SW480 (cell line): ENCODE data around the gene MYCBP.
"Not testable (repeated sequence)": the region's sequence is repeated elsewhere in the genome, so short reads cannot be mapped to it uniquely, and the experiment has no call there.

ENCODE experiments used
- DNase-seq: peaks from one replicate; pipeline ENCODE4 v3.0.0-alpha.2; 2016; ENCODE audit warnings: low spot score

The MYCBP gene

GRCh38 chr1:38873027-38873969, at the start of gene MYCBP:
Gene MYCBP (minus strand): TSS chr1:38873348. CDS start chr1:38873305, 43 bp downstream.
- peak; percentile 94 for DNase-seq

- no peak for DNase-seq
These were observed 46.0 kb upstream of the MYCBP start for GRCh38 chr1:38919130-38919529.

- no peak for DNase-seq
These were observed 45.4 kb upstream of the MYCBP start for GRCh38 chr1:38918568-38918967.

- DNase-seq: no peak
These were observed 44.6 kb upstream of the MYCBP start for GRCh38 chr1:38917772-38918171.

- DNase-seq: no peak
These were observed 44.2 kb upstream of the MYCBP start for GRCh38 chr1:38917337-38917736.

- no peak for DNase-seq
These were observed 42.3 kb upstream of the MYCBP start for GRCh38 chr1:38915352-38915948.

GRCh38 chr1:38914908-38915307, 41.8 kb upstream of the MYCBP start:
- DNase-seq: not testable (repeated sequence)

GRCh38 chr1:38908821-38909220, 35.7 kb upstream of the MYCBP start:
- DNase-seq: no peak

- no peak for DNase-seq
These were observed 32.8 kb upstream of the MYCBP start for GRCh38 chr1:38905985-38906384.

- DNase-seq: no peak
These were observed 26.4 kb upstream of the MYCBP start for GRCh38 chr1:38899560-38899959.

- DNase-seq: no peak
These were observed 25.6 kb upstream of the MYCBP start for GRCh38 chr1:38898653-38899230.

GRCh38 chr1:38896169-38896568, 23.0 kb upstream of the MYCBP start:
- DNase-seq: no peak

- no peak for DNase-seq
These were observed 19.8 kb upstream of the MYCBP start for GRCh38 chr1:38892976-38893375.

GRCh38 chr1:38891753-38892152, 18.6 kb upstream of the MYCBP start:
- peak; percentile 13 for DNase-seq

- DNase-seq: no peak
These were observed 16.4 kb upstream of the MYCBP start for GRCh38 chr1:38889589-38889988.

GRCh38 chr1:38888423-38889333, 15.5 kb upstream of the MYCBP start:
- DNase-seq: no peak

GRCh38 chr1:38885092-38885491, 11.9 kb upstream of the MYCBP start:
- no peak for DNase-seq

- no peak for DNase-seq
These were observed 8.3 kb upstream of the MYCBP start, which contains the start of gene GJA9 for GRCh38 chr1:38881487-38881886. Gene GJA9 (minus strand): TSS chr1:38881587. CDS start chr1:38876098, 5,489 bp downstream.

GRCh38 chr1:38875811-38876210, 2.7 kb upstream of the MYCBP start:
- DNase-seq: no peak

- DNase-seq: no peak
These were observed 634 bp downstream of the MYCBP start for GRCh38 chr1:38872401-38873026.

GRCh38 chr1:38870996-38871395, 2.2 kb downstream of the MYCBP start:
- no peak for DNase-seq
